Breast epithelium (tissue), 3 donors: ENCODE data around the gene NRP1.

Experiments used
- POLR2A ChIP-seq: fragments of 450-650 bp; IDR thresholded peaks from one replicate; pipeline ENCODE4 v1.6.1; 2016; ENCODE audit warnings: antibody characterized with exemption, mild to moderate bottlenecking, moderate library complexity
- TF ChIP-seq, protein P1 (sequence below), 3 donors: fragments of 450-650 bp; IDR thresholded peaks; one replicate each; pipeline ENCODE4 v1.5.1; 2016 to 2017; ENCODE audit warnings: antibody characterized with exemption in 3 of 3, mild to moderate bottlenecking in 3 of 3, moderate library complexity in 3 of 3

DNA sequence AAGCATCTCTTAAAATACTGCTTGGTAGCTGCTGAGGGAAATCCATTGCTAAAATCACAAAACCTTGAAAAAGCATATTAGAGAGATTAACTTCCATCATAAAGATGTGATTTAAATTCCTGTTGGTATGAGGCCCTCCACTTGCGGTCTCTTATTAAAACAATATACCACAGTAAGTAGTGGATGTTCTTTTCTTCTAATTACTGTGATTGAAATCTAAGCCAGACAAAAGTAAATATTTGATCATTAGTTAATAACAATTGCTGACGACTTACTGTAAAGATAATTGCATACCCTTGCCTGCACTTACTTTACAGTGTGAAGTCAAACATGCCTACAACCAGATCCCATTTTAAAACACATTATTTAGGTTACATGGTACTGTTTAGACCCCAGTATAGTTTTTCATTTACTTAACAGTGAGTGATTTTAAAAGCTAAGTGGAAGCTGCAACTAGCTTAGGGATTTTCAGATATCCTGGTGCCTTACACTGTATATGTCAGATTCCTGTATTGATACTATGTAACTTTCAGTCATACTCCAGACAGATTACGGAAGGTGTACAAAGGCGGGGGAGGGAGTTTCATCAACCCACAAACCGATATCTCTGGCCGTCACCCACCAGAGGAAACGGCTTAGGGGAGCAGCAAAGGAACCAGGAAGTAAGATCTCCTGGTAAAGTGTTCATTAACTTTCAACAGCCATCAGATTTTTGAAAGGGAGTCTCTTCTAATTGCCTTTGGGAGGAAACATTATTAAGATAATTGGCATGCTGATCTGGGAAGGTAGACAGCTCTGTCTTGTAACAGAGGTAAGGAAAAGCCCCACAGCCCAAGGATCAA lies 986 bp downstream of the NRP1 start:
- TF ChIP-seq POLR2A: no peak
- TF ChIP-seq, protein P1, sequence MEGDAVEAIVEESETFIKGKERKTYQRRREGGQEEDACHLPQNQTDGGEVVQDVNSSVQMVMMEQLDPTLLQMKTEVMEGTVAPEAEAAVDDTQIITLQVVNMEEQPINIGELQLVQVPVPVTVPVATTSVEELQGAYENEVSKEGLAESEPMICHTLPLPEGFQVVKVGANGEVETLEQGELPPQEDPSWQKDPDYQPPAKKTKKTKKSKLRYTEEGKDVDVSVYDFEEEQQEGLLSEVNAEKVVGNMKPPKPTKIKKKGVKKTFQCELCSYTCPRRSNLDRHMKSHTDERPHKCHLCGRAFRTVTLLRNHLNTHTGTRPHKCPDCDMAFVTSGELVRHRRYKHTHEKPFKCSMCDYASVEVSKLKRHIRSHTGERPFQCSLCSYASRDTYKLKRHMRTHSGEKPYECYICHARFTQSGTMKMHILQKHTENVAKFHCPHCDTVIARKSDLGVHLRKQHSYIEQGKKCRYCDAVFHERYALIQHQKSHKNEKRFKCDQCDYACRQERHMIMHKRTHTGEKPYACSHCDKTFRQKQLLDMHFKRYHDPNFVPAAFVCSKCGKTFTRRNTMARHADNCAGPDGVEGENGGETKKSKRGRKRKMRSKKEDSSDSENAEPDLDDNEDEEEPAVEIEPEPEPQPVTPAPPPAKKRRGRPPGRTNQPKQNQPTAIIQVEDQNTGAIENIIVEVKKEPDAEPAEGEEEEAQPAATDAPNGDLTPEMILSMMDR (IDR thresholded peaks at IDR 0.05): no peak
